ENCODE data around the gene KLHL29.

DNA sequence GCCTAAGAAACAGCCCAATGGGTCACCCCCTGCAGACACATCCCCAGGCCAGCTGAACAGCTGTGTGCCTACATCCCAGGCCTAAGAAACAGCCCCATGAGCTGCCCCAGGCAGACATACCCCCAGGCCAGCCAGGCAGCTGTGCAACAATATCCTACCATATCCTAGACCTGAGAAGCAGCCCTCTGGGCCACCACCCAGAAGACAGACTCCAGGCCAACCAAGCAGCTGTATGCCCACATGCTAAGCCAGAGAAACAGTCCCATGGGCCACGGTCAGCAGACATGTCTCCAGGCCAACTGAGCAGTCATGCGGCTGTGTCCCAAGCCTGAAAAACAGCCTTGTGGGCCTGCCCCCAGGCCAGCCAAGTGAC, 336.5 kb downstream of the KLHL29 start:
- no peak for TF ChIP-seq CEBPB (IDR thresholded peaks at IDR 0.05; ENCODE audit: low read depth)
- no peak for TF ChIP-seq POLR2AphosphoS5 (IDR thresholded peaks at IDR 0.05; ENCODE audit: low read depth, low read length)
- TF ChIP-seq EZH2 (IDR thresholded peaks at IDR 0.05), result no peak
- no peak for TF ChIP-seq POLR2A (IDR thresholded peaks at IDR 0.05; ENCODE audit: borderline replicate concordance, extremely low read depth, insufficient read depth, insufficient read length)
- no peak for TF ChIP-seq JUND (IDR thresholded peaks at IDR 0.05)
- TF ChIP-seq, protein P1, sequence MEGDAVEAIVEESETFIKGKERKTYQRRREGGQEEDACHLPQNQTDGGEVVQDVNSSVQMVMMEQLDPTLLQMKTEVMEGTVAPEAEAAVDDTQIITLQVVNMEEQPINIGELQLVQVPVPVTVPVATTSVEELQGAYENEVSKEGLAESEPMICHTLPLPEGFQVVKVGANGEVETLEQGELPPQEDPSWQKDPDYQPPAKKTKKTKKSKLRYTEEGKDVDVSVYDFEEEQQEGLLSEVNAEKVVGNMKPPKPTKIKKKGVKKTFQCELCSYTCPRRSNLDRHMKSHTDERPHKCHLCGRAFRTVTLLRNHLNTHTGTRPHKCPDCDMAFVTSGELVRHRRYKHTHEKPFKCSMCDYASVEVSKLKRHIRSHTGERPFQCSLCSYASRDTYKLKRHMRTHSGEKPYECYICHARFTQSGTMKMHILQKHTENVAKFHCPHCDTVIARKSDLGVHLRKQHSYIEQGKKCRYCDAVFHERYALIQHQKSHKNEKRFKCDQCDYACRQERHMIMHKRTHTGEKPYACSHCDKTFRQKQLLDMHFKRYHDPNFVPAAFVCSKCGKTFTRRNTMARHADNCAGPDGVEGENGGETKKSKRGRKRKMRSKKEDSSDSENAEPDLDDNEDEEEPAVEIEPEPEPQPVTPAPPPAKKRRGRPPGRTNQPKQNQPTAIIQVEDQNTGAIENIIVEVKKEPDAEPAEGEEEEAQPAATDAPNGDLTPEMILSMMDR (IDR thresholded peaks at IDR 0.05 in 2 of 3, conservative IDR thresholded peaks at IDR 0.05 in 1 of 3; ENCODE audit: borderline replicate concordance in 1 of 3, insufficient read depth in 1 of 3, low read depth in 2 of 3, low read length in 2 of 3), result no peak
- TF ChIP-seq EZH2phosphoT487 (IDR thresholded peaks at IDR 0.05; ENCODE audit: borderline replicate concordance), result no peak
- TF ChIP-seq SP1 (IDR thresholded peaks at IDR 0.05; ENCODE audit: low read depth), result no peak
- no peak for TF ChIP-seq ZNF274 (IDR thresholded peaks at IDR 0.05; ENCODE audit: low read depth, low read length)
- no peak for TF ChIP-seq ZFX (IDR thresholded peaks at IDR 0.05)
- TF ChIP-seq, protein P2, sequence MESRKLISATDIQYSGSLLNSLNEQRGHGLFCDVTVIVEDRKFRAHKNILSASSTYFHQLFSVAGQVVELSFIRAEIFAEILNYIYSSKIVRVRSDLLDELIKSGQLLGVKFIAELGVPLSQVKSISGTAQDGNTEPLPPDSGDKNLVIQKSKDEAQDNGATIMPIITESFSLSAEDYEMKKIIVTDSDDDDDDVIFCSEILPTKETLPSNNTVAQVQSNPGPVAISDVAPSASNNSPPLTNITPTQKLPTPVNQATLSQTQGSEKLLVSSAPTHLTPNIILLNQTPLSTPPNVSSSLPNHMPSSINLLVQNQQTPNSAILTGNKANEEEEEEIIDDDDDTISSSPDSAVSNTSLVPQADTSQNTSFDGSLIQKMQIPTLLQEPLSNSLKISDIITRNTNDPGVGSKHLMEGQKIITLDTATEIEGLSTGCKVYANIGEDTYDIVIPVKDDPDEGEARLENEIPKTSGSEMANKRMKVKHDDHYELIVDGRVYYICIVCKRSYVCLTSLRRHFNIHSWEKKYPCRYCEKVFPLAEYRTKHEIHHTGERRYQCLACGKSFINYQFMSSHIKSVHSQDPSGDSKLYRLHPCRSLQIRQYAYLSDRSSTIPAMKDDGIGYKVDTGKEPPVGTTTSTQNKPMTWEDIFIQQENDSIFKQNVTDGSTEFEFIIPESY (IDR thresholded peaks at IDR 0.05; ENCODE audit: extremely low read depth, insufficient replicate concordance, low read length), result no peak
- TF ChIP-seq RAD21 (IDR thresholded peaks at IDR 0.05; ENCODE audit: low read depth), result no peak
